Prostate gland (tissue), 2 donors: Measurements from ENCODE around the gene SPPL2A.

Source experiments
- POLR2A ChIP-seq: fragments of 450-650 bp; IDR thresholded peaks from one replicate; pipeline ENCODE4 v1.6.1; 2016; ENCODE audit warnings: antibody characterized with exemption, mild to moderate bottlenecking
- TF ChIP-seq, protein P1 (sequence below), 4 experiments: fragments of 200-600 bp in 2 of 4; fragments of 450-650 bp in 2 of 4; sonication (generic) in 2 of 4; IDR thresholded peaks; 1 replicate in 3 of 4; 2 replicates in 1 of 4; pipeline ENCODE4 v1.5.1; 2016 to 2019; ENCODE audit warnings: antibody characterized with exemption in 4 of 4, mild to moderate bottlenecking in 2 of 4, moderate library complexity in 2 of 4

- TF ChIP-seq, protein P1, sequence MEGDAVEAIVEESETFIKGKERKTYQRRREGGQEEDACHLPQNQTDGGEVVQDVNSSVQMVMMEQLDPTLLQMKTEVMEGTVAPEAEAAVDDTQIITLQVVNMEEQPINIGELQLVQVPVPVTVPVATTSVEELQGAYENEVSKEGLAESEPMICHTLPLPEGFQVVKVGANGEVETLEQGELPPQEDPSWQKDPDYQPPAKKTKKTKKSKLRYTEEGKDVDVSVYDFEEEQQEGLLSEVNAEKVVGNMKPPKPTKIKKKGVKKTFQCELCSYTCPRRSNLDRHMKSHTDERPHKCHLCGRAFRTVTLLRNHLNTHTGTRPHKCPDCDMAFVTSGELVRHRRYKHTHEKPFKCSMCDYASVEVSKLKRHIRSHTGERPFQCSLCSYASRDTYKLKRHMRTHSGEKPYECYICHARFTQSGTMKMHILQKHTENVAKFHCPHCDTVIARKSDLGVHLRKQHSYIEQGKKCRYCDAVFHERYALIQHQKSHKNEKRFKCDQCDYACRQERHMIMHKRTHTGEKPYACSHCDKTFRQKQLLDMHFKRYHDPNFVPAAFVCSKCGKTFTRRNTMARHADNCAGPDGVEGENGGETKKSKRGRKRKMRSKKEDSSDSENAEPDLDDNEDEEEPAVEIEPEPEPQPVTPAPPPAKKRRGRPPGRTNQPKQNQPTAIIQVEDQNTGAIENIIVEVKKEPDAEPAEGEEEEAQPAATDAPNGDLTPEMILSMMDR (IDR thresholded peaks at IDR 0.05), result no peak
- TF ChIP-seq POLR2A, result no peak
Measured at GRCh38 chr15:50783411-50783810, 17.9 kb upstream of the SPPL2A start.
